ENCODE results near the gene DENND4B. TPM values are rescaled to one million over a fixed set of nuclear protein-coding genes. Genes with fewer than 3 reads are reported as not detected.

Gene DENND4B
- total RNA-seq, 1 experiment from 2014 or later: 7.7 TPM

DNA sequence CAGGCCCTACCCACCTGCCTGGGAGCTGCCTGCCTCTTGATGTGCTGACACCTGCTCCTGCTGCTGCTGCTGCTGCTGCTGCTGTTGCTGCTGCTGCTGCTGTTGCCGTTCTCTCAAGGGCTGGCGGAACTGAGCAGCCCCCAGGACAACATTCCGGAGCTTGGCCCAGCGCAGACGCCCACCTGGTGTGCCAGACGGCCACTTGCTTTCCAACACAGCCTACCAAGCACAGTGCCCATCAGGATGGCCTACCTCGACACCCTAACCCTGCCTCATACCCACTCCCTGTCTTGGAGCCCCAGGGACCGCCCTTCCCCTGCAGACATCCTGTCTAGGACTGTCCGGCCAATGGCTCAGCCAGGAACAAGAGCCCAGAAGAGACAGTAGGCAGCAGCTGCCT is 11.8 kb downstream of the DENND4B start:
- in situ Hi-C loops (cut with HindIII; ENCODE audit: low pct_unique_long_range_greater_than_20kb, low sequenced_read_pairs): no loop called here
- DNase-seq (ENCODE audit: low read depth): no peak

DNA sequence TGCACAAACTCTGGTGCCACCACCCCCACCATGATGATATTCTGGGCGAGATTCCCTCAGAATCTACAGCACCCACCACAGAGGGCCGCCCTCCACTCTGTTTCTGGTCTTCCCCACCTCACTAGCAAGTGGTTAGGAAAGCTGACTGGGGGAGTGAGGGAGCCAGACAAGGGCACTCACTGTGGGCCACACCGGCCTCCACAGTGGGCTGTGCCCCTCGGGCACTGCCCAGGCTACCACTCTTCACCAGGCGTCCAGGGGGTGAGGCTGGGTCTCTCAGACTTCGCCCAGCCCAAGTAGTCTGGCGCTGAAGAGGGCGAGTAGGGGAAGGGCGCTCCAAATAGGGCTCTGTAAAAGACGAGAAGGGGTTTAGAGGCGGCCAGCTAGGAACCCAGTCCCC is 12.6 kb downstream of the DENND4B start:
- in situ Hi-C loops (cut with HindIII; ENCODE audit: low pct_unique_long_range_greater_than_20kb, low sequenced_read_pairs): no loop called here

DNA sequence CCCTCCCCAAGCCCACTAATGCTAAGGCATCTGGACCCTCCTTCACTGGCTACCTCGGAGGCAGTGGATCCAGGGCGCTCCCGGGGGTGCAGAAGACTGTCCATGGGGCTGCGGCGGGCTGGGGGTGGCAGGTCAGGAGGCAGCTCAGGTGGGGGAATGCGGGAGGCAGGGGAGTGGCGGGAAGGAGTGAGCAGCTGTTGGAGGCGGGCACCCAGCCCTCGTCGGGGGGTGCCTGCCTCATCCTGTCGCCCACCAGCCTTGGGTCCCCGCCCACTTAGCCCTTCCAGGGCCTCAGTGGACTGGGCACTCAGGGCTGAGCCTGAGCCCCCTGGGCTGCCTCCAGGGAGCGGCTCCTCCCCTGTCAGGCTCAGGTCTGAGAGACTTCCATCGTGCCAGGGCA is 13.1 kb downstream of the DENND4B start:
- no peak for DNase-seq (ENCODE audit: low read depth)
- in situ Hi-C loops (cut with HindIII; ENCODE audit: low pct_unique_long_range_greater_than_20kb, low sequenced_read_pairs): no loop called here

More for the DNA sequence above, 12.6 kb downstream of the DENND4B start:
- DNase-seq (ENCODE audit: low read depth): no peak

DNA sequence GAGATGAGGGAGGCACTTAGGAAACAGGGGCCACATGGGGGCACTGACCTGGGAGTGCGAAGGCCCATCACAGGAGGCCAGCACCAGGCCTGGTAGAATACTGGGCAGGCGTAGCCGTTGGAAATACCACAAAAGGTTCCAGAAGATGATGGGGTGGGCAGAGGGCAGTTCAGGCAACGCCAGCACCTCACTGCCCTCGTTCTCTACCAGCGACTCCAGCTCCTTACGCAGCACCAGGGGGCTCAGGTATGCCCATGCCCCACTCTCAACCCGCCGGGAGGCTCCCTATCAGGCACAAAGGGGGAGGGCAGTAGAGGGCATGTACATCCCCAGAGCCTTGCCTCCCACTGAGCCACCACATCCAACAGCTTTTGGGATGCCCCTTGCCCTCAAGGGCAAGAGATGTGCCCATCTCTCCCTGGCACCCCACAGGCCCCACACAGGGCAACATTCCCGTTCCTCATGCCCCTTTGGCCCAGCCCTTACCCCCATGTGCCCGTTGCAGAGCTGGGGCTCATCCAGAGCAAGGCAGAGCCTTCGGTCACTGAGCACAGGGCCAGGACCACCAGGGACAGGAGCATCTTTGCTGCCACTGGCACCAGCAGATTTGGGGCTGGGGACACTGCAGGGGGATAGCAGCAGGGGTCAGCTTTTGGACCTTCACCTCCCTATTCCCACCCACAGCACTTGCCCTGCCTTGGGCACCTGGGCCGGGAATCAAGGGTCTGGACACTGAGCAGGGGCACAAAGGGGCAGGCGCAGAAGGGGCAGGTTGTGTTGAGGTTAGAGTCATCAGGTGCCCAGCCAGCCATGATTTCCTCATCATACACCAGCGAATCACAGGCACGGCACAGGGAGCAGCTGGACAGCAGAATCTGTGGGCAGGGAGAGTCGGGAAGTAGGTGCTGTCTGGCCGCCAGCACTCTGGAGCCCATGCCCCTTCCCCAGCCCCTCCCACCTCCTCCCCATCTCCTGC is 14.1 kb downstream of the DENND4B start:
- no peak for DNase-seq (ENCODE audit: low read depth)
- in situ Hi-C loops (cut with HindIII; ENCODE audit: low pct_unique_long_range_greater_than_20kb, low sequenced_read_pairs): no loop called here

DNA sequence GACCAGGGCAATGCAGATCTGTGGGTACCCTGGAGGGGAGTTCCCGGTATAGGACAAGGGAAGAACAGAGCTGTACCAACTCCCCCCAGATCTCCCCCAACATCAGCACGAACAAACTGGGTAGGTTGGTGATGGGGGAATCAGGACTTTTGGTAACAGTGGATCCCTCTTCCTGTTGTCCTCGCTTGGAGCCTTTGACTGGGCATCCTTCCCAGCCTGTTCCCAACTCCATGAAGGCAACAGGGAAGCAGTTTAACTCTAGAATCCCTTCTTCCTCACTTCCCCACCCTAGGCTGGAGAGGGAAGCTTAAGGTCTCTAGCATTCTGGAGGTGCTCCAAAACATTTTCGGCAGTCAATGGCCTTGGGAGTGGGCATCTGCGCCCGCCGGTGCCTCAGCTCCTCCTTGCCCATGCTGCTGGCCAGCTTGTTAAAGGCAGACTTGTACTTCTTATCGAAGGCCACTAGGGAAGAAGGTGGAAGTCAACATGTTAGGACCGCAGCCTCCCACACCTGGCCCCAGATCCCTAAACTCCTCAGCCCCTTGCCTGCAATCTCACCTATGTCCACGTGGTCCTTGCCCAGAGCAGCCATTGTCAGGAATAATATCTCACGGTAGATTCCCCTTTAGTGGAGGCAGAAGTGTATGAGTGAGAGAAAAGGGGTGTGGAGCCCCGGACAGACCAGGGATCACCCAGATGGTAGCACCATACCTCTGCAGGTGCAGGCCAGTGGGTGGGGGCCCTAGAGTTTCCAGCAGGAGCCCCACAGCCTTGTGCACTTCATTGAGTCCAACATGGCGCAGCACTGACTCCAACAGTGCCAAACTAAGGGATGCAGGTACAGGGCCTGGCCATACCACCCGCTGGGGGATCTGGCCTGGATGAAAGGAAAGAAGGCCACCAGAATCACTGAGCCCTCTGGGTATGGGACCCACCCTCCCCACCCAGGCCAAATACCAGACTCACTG is 16.3 kb downstream of the DENND4B start:
- in situ Hi-C loops (cut with HindIII; ENCODE audit: low pct_unique_long_range_greater_than_20kb, low sequenced_read_pairs): no loop called here
- DNase-seq (ENCODE audit: low read depth): no peak

DNA sequence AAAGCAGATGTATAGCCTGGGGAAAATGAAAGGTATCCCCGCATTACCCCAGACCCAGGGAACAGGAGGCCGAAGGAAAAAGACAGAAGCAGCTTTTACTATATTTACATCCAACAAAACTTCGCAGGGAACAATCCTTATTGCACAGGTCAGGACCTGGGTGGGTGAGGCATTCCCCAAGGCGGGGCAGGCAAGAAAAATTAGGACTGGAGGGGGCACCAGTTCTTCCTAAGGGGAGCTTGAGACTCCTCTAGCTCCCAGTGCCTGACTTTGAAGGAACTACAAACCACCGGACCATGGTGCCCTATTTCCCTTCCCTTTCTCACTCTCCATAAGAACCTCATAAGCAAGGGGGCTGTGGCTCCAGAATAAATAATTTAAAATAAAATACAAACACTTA is 17.1 kb downstream of the DENND4B start:
- in situ Hi-C loops (cut with HindIII; ENCODE audit: low pct_unique_long_range_greater_than_20kb, low sequenced_read_pairs): no loop called here
- no peak for DNase-seq (ENCODE audit: low read depth)

DNA sequence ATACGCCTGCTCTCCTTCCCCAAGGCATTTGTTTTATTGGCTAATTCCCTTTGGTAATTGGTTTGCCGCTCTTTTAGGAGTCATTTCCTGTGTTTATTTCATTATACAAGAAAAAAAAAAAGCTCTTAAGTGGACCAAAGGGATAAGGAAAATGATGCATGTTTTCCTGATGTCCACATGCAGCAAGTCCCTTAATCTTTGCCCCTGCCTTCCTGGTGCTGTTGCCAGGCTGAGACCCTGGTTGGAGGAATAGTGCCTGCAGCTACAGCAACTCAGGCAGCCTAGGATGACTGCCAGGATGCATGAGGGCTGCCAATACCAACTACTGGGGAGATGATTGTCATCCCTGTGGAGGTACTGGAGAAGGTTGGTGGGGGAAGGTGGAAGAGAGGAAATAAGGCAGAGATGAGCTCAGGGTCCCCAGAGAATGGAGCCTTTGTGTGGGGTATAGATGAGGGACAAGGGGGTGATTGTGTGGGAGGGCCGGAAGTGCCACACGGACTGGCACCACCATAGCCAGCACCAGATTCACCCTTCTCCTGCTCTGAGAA is 17.7 kb downstream of the DENND4B start:
- in situ Hi-C loops (cut with HindIII; ENCODE audit: low pct_unique_long_range_greater_than_20kb, low sequenced_read_pairs): no loop called here
- DNase-seq (ENCODE audit: low read depth): no peak

DNA sequence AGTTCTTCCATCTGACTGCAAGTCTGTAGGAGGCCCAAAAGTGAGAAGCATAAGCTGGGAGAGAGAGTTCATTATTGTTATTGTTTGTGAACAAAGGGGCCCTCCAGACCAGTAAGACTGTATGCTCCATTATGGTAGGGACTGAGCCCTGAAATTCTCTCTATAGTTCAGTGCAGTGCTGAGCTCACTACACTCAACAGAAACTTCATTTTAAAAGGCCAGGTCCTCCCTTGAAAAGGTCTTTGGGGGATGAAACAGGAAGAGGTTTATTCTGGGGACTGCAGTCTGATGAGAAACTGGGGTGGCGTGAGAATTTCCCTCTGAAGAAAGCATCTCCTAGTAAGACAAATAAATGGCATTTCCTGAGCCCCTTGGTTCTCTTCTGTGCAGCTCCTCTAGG is 18.3 kb downstream of the DENND4B start:
- no peak for DNase-seq (ENCODE audit: low read depth)
- in situ Hi-C loops (cut with HindIII; ENCODE audit: low pct_unique_long_range_greater_than_20kb, low sequenced_read_pairs): no loop called here

DNA sequence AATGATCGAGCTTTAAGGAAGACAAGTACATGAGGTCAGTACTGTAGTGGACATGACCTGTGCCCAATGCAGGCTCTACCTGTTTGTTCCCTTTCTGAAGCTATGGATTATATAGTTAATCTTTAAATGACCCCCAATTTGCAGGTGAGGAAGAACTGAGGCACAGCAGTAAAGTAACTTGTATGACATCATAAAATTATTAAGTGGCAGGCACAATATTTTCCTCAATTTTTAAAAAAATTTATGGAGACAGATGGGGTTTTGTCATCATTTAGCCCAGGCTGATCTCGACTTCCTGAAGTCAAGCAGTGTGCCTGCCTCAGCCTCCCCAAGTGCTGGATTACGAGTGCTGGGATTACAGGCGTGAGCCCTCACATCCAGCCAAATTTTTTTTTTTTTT is 20.1 kb downstream of the DENND4B start:
- in situ Hi-C loops (cut with HindIII; ENCODE audit: low pct_unique_long_range_greater_than_20kb, low sequenced_read_pairs): no loop called here
- no peak for DNase-seq (ENCODE audit: low read depth)

DNA sequence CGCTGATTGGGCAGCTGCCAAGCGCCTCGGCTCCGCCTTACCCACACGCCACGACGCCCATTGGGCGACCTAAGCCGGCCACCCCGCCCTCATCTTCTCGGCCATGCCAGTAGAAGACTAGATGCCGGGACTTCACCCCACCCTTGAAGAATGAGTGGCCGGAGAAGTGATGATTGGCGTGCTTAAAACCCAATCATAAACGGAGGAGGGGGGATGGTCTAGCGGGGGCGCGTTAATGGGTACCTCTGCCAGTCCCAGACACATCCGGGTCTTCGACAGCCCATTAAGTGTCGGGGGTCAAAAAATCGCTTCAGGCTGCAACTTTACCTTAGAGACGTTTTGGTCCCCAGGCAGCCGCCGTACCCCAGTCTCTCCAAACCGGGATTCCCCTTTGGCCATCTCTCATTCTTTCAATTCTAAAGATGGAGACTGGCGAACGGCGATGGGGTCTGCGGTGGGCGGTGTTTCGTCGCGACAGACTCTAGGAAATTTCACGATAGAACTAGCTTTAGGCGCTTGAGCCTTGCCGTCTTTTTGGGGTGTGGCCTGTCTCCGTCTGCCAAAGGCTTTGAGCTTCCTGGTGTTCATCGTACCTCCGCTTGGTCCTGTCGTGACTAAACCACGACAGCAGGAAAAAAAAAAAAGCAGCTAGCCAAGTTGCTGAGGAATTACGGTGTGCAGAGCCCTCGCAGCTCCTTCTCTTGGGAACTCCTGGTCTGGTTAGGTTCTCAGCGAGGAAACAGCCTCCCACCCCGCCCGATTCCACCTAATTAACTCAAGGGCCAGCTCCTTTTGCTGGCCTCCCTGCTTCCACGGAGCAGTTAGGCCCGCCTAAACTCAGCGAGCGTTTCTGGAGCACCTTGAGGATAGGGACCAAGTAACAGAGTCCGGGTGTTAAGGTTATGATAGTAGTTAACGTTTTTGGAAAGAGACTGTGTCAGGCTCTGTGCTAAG is 23.3 kb downstream of the DENND4B start, which contains the start of gene GATAD2B:
Gene GATAD2B (minus strand): TSS at position 1 of the 954 bp plus-strand sequence. CDS start 94,625 bp downstream, outside the sequence.
- DNase-seq (ENCODE audit: low read depth): peak; percentile 100
- in situ Hi-C loops (cut with HindIII; ENCODE audit: low pct_unique_long_range_greater_than_20kb, low sequenced_read_pairs): no loop called here

DNA sequence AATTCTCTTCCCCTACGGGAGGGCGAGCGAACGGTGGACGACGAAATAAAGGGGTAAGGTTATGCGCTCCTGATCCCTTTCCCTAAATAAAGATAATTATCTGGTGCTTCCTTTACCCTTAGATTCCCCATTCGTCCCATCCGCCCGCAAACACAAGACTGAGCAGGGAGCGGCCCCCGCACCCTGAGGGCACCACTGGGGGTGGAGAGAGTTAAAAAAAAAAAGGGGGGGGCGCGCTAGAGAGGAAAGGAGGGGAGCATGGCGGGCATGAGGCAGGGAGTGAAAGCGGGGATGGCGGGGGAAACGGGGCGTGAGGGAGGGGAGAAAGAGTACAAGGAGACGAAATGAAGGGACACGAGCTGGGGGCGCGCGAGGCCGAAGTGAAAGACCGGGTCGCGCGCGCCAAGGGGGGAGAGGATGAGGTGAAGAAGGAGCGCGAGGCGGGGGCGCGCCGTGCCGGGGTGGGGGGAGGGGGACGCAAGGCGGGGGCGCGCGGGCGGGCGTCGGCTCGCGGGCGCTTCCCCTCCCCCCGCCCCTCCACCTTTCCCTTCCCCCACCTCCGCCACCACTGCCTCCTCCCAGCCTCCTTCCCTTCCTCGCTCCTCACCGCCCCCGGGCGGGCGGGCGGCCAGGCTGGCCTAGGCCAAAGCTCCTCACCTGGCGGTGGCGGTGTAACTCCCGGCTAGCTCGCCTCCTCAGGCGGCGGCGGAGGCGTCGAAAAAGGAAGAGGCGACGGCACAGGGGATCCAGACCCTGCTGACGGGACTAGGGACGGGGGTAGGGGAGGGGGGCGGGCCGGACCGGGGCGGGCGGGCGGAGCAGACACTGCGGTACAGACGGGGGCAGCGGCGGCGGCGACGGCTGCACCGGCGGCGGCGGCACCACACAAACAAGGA is 24.2 kb downstream of the DENND4B start:
- in situ Hi-C loops (cut with HindIII; ENCODE audit: low pct_unique_long_range_greater_than_20kb, low sequenced_read_pairs): no loop called here
- DNase-seq (ENCODE audit: low read depth): no peak

DNA sequence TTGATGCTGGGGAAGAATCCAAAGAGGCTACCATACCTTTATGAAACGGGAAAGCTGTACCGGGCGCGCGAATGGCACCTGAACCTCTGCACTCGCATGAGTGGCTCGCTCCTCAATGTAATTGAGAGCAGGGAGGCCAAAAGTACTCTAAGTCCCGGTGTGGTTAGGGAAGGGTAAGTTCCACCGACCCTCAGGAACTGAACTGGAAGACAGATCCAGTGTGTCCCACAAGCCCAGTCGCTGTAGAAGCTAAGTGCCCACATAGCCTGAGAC is 24.8 kb downstream of the DENND4B start:
- in situ Hi-C loops (cut with HindIII; ENCODE audit: low pct_unique_long_range_greater_than_20kb, low sequenced_read_pairs): no loop called here
- peak; percentile 14 for DNase-seq (ENCODE audit: low read depth)

DNA sequence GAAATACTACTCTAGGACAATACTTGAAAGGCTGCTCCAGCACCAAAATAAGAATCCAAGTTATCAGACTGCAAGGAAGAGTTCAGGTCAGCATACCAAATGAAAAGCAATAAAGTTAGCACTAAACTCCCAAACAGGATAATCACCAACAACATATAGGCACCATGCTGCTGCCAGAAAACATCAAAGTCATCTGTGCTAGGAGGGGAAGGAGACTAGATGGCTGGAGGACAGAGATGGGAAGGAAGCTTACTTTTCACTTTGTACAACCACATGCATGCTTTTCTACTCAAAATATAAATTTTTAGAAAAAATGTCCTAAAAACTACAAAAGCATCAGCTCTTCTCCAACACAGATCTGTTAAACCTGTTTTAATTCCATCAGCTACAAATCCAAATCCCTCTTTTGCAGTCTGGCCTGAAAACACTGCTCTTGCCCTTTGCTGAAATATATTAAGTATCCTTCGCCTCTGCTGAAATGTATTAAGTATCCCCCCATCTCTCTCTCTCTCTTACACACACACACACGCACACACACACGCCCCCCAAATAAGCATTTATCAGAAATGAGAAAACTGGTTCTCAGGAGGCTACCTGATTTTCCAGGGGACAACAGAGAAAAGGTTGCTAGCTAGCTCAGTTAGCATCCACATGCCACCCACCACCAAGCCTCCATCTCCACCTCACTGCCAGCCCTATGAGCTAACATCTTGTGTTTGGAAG is 25.3 kb downstream of the DENND4B start:
- no peak for DNase-seq (ENCODE audit: low read depth)
- in situ Hi-C loops (cut with HindIII; ENCODE audit: low pct_unique_long_range_greater_than_20kb, low sequenced_read_pairs): no loop called here

DNA sequence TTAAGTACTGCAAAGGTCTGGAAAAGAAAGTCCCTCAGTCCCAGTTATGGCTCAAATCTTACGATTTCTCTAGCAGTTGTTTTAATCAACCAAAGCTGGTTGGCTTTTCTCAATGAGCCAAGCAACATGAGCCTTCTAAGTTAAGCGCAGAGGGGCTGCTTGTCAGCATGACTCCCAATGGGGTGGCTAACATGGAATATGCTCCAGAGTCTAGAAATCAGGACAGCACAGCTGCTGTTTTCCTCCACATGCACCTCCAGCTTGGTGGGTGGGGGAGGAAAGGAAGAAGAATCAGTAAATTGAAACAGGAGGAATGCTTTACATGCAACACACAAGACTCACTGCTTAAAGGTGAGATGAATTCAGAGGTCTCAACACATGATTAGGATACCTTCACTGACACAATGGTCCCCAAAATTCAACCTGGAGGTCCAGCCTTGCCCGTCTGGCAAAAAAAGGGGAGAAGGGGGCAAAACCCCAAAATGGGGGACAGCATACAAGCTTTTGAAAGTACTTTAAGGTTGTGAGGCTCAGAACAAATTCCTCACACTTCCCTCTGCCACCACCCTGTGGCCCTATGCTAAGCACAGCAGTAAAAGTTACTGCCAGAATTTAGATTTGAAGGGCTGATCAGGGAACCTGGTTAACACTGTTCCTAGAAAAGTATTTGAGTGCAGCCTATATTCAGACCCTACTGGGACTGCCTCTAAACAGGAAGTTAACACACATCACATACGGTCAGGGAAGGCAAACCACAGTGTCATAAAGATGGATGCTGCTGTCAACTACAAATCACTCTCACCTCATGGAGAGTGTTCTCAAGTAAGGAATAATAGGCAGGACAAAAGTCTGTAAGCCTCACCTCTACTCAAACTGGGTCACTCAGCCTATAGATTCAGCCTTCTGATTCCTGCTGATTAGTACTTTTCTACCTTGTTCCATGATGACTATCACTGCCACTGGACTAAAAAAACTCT is 26.4 kb downstream of the DENND4B start:
- in situ Hi-C loops (cut with HindIII; ENCODE audit: low pct_unique_long_range_greater_than_20kb, low sequenced_read_pairs): no loop called here
- no peak for DNase-seq (ENCODE audit: low read depth)

DNA sequence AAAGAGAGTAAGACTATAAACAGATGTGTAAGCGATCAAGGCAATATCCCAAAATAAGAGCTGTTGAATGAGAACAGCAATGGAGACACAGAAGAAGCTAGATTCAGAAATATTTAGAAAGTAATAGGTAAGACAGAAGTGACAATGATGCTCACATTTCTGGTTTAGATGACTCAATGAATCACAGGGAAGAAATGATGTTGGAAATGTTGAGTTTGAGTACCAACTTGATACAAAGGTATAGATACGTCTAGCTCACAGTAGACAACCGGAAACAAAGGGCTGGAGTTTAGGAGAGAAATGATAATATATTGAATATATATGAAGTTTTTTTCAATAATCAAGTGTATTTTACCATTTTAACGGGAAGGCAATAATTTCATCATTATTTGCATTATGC is 30.2 kb downstream of the DENND4B start:
- in situ Hi-C loops (cut with HindIII; ENCODE audit: low pct_unique_long_range_greater_than_20kb, low sequenced_read_pairs): no loop called here

More for the DNA sequence above, 30.2 kb downstream of the DENND4B start:
- DNase-seq (ENCODE audit: low read depth): no peak

Measured in Caki2 (cell line).